Measurements from ENCODE around the gene NRXN3. TPM values are rescaled to one million over a fixed set of nuclear protein-coding genes. Genes with fewer than 3 reads are reported as not detected.

NRXN3 gene
- total RNA-seq, 1 donor: 2.5 TPM

- no peaks in the 10 kb centered on the region for H3K27me3 ChIP-seq (ENCODE audit: insufficient read depth, low read length)
- H3K27ac ChIP-seq (ENCODE audit: low read depth, low read length): no peak overlapping the region
- no peak overlapping the region for H3K4me2 ChIP-seq (ENCODE audit: insufficient read depth, low read length)
- no peaks in the 10 kb centered on the region for H3K4me1 ChIP-seq (ENCODE audit: insufficient read depth, low read length)
- H4K20me1 ChIP-seq (ENCODE audit: insufficient read depth, low read length): no peaks in the 10 kb centered on the region
- DNase-seq (ENCODE audit: insufficient read length, low spot score, missing footprints): no peak
- H3K79me2 ChIP-seq (ENCODE audit: insufficient read depth, low read length): no peaks in the 10 kb centered on the region
- H3K9me3 ChIP-seq (ENCODE audit: low read depth, low read length): peaks cover 4% of the 10 kb centered on the region
- no peak overlapping the region for H3K4me3 ChIP-seq (ENCODE audit: insufficient read depth, low read length)
- H3K36me3 ChIP-seq (ENCODE audit: insufficient read depth, low read length): no peaks in the 10 kb centered on the region
- no peak for TF ChIP-seq CTCF (IDR thresholded peaks at IDR 0.05; ENCODE audit: extremely low read depth, low read depth, low read length)
- H2AFZ ChIP-seq (ENCODE audit: low read length): no peak overlapping the region
These were observed 26.9 kb downstream of the NRXN3 start for GRCh38 chr14:78197051-78197450.

- Histone ChIP-seq H3K9me3 (ENCODE audit: low read depth, low read length) (no peaks in the 10 kb centered on the region), H3K27me3 (ENCODE audit: insufficient read depth, low read length) (no peaks in the 10 kb centered on the region), H3K4me2 (ENCODE audit: insufficient read depth, low read length) (no peak overlapping the region), H4K20me1 (ENCODE audit: insufficient read depth, low read length) (no peaks in the 10 kb centered on the region), H3K79me2 (ENCODE audit: insufficient read depth, low read length) (no peaks in the 10 kb centered on the region), H2AFZ (ENCODE audit: low read length) (no peak overlapping the region), H3K36me3 (ENCODE audit: insufficient read depth, low read length) (no peaks in the 10 kb centered on the region), H3K4me1 (ENCODE audit: insufficient read depth, low read length) (no peaks in the 10 kb centered on the region), H3K27ac (ENCODE audit: low read depth, low read length) (no peak overlapping the region), H3K4me3 (ENCODE audit: insufficient read depth, low read length) (no peak overlapping the region)
- DNase-seq (ENCODE audit: insufficient read length, low spot score, missing footprints): no peak
- no peak for TF ChIP-seq CTCF (IDR thresholded peaks at IDR 0.05; ENCODE audit: extremely low read depth, low read depth, low read length)
These were observed 32.0 kb downstream of the NRXN3 start for GRCh38 chr14:78202163-78202562.

- DNase-seq (ENCODE audit: insufficient read length, low spot score, missing footprints): no peak
- Histone ChIP-seq H3K27ac (ENCODE audit: low read depth, low read length) (no peak overlapping the region), H3K36me3 (ENCODE audit: insufficient read depth, low read length) (no peaks in the 10 kb centered on the region), H3K4me3 (ENCODE audit: insufficient read depth, low read length) (no peak overlapping the region), H3K4me2 (ENCODE audit: insufficient read depth, low read length) (no peak overlapping the region), H4K20me1 (ENCODE audit: insufficient read depth, low read length) (no peaks in the 10 kb centered on the region), H2AFZ (ENCODE audit: low read length) (no peak overlapping the region), H3K27me3 (ENCODE audit: insufficient read depth, low read length) (no peaks in the 10 kb centered on the region), H3K4me1 (ENCODE audit: insufficient read depth, low read length) (no peaks in the 10 kb centered on the region), H3K9me3 (ENCODE audit: low read depth, low read length) (no peaks in the 10 kb centered on the region), H3K79me2 (ENCODE audit: insufficient read depth, low read length) (no peaks in the 10 kb centered on the region)
- TF ChIP-seq CTCF (IDR thresholded peaks at IDR 0.05; ENCODE audit: extremely low read depth, low read depth, low read length): no peak
These were observed 32.8 kb downstream of the NRXN3 start for GRCh38 chr14:78202976-78203375.

- Histone ChIP-seq H3K4me1 (ENCODE audit: insufficient read depth, low read length) (no peaks in the 10 kb centered on the region), H3K27me3 (ENCODE audit: insufficient read depth, low read length) (no peaks in the 10 kb centered on the region), H3K27ac (ENCODE audit: low read depth, low read length) (no peak overlapping the region), H3K4me2 (ENCODE audit: insufficient read depth, low read length) (no peak overlapping the region), H3K9me3 (ENCODE audit: low read depth, low read length) (no peaks in the 10 kb centered on the region), H2AFZ (ENCODE audit: low read length) (no peak overlapping the region), H4K20me1 (ENCODE audit: insufficient read depth, low read length) (no peaks in the 10 kb centered on the region), H3K36me3 (ENCODE audit: insufficient read depth, low read length) (no peaks in the 10 kb centered on the region), H3K79me2 (ENCODE audit: insufficient read depth, low read length) (no peaks in the 10 kb centered on the region), H3K4me3 (ENCODE audit: insufficient read depth, low read length) (no peak overlapping the region)
- TF ChIP-seq CTCF (IDR thresholded peaks at IDR 0.05; ENCODE audit: extremely low read depth, low read depth, low read length): no peak
- DNase-seq (ENCODE audit: insufficient read length, low spot score, missing footprints): no peak
These were observed 37.2 kb downstream of the NRXN3 start for GRCh38 chr14:78207414-78207813.

All from osteoblast (primary cell).